Retinal pigment epithelial cell (primary cell): ENCODE data around the gene UBXN10.
A peak's percentile ranks its signal among the peaks of the same experiment; 100 is the strongest.
"Not testable (repeated sequence)": the region's sequence is repeated elsewhere in the genome, so short reads cannot be mapped to it uniquely, and the experiment has no call there.

ENCODE experiments used
- DNase-seq: peaks from one replicate; pipeline ENCODE4 v3.0.0-alpha.2; 2010; ENCODE audit warnings: low read depth
- H3K4me3 ChIP-seq: 2 replicates; pipeline ENCODE4 v1.5.1; 2011; ENCODE audit warnings: mild to moderate bottlenecking, low read length, control low read depth, moderate library complexity
- CTCF ChIP-seq: conservative IDR thresholded peaks from 2 replicates; pipeline ENCODE4 v1.5.1; 2011; ENCODE audit warnings: low read depth, low read length, control low read depth, inconsistent platforms

Gene UBXN10

DNA sequence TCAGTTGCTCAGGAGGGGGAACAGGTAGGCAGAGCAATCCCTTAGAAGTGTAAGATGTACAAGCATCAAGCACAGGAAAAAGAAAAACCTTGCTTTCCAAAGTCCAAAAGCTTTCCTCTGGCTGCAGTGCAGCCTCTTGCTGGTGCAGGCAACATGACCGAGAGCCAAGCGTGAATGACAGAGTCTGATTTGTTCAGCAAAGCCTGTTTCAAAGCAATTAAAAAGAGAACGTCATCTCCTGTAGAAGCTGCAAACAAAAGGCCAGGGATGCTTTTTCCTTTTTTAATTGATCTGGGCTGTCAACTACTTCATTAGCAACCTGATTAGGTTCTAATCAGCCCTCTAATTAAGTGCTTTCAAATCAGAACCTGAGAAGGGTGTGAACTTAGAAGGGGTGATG is 38.6 kb downstream of the UBXN10 start:
- DNase-seq, result no peak
- no peak overlapping the region for H3K4me3 ChIP-seq
- TF ChIP-seq CTCF, result no peak

- H3K4me3 ChIP-seq, result no peak overlapping the region
- DNase-seq, result no peak
- no peak for TF ChIP-seq CTCF
These were observed 41.8 kb downstream of the UBXN10 start for GRCh38 chr1:20227704-20228103.

DNA sequence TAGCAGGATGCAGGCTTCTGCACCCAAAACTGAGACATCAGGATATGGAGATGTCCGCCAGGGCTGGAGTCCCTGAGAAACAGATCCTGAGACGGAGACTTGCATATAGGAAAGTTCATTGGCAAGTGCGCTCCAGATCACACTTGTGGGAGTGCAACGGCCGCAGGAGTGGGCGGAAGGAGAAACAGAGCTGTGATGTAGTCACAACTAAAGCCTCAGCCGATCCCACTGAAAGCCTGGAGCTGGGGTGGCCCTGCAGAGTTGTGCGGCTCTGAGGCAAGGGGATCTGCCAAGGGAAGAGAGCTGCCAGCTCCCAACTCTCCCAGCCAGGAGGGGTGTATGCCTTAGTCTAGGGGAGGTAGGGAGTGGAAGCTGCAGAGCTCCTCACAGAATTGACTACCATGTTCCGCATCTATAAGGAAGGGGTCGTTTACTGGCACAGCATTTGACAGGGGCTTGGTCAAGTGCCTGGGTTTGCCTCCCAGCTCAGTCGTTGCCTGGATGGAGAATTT is 42.5 kb downstream of the UBXN10 start:
- no peak for TF ChIP-seq CTCF

DNA sequence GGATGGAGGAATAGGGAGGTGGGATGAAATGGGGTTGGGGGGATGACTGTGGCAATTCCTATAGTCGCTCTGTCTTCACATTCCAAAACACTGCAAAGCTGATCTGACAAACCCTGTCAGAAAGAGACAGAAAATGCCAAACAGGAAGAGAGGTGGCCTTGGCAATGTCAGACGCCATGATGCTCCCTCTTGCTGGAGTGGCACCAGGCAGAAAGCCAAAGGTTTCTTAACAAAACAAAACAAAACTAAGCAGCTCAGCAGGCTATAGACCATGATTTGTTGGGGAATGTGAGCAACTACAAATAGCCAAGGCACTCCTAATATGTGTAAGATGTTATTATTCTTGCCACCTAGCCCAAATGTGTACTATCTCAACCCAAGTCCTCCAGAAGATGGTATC is 43.3 kb downstream of the UBXN10 start:
- no peak overlapping the region for H3K4me3 ChIP-seq
- no peak for TF ChIP-seq CTCF
- DNase-seq, result no peak

More for the DNA sequence above, 42.5 kb downstream of the UBXN10 start:
- no peak overlapping the region for H3K4me3 ChIP-seq
- DNase-seq, result no peak

DNA sequence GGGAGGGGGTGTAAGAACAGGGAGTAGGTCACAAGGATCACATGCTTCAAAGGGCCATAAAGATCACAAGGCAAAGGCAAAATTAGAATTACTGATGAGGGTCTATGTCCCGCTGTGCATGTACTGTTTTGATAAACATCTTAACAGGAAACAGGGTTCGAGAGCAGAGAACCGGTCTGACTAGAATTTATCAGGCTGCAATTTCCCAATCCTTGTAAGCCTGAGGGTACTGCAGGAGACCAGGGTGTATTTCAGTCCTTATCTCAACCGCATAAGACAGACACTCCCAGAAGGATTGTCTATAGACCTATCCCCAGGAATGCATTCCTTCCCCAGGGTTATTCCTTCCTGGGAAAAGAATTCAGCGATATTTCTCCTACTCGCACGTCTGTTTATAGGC is 46.7 kb downstream of the UBXN10 start:
- not testable (repeated sequence) for H3K4me3 ChIP-seq, DNase-seq

DNA sequence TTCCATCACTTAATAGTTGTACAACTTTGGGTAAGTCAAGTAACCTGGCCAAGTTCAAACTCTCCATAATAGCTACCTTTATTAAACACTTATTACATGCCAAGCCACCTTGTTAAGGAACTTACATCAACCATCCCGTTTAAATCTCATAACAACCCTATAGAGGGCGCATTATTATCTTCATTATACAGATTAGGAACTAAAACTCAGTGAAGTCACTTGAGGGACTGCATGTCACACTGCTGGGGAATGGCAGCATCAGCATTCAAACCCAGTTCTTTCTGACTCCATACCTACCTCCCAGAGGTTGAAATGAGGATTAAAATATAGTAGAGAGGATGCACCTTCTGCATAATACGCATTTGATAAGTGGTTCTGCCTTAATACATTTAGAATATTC is 47.5 kb downstream of the UBXN10 start:
- H3K4me3 ChIP-seq, result no peak overlapping the region
- TF ChIP-seq CTCF, result peak; percentile 55
- DNase-seq, result no peak

GRCh38 chr1:20233866-20234265 is 48.0 kb downstream of the UBXN10 start:
- TF ChIP-seq CTCF, result no peak
- DNase-seq, result no peak
- H3K4me3 ChIP-seq, result no peak overlapping the region

GRCh38 chr1:20234788-20235535 is 49.1 kb downstream of the UBXN10 start:
- TF ChIP-seq CTCF, result no peak
- no peak overlapping the region for H3K4me3 ChIP-seq
- DNase-seq, result no peak
